Spleen (tissue), 11 donors: ENCODE results near the gene PTPRCAP. TPM values are rescaled to one million over a fixed set of nuclear protein-coding genes. Genes with fewer than 3 reads are reported as not detected.

Experiments
- DNase-seq: peaks from one replicate; pipeline ENCODE4 v3.0.0-alpha.2; 2020
- H3K27ac ChIP-seq, 8 donors: fragments of 200-600 bp; sonication (generic) in 7 of 8; 1 replicate in 4 of 8; 2 replicates in 4 of 8; pipeline versions ENCODE4 v1.5.0 to v1.8.0; 2016 to 2021; ENCODE audit warnings: inconsistent platforms in 4 of 8, mild to moderate bottlenecking in 4 of 8, moderate library complexity in 1 of 8
- H3K27me3 ChIP-seq, 7 donors: fragments of 200-600 bp; sonication (generic) in 6 of 7; replicated peaks in 1 of 7; 1 replicate in 4 of 7; 2 replicates in 3 of 7; pipeline versions ENCODE4 v1.5.0 to v1.8.0; 2016 to 2021; ENCODE audit warnings: inconsistent platforms in 3 of 7, mild to moderate bottlenecking in 1 of 7
- H3K36me3 ChIP-seq, 6 donors: fragments of 200-600 bp; sonication (generic) in 5 of 6; 1 replicate in 4 of 6; 2 replicates in 2 of 6; pipeline versions ENCODE4 v1.5.0 to v1.8.0; 2016 to 2021; ENCODE audit warnings: inconsistent platforms in 2 of 6
- H3K4me1 ChIP-seq, 6 donors: fragments of 200-600 bp; sonication (generic) in 5 of 6; 1 replicate in 3 of 6; 2 replicates in 3 of 6; pipeline versions ENCODE4 v1.5.0 to v1.8.0; 2016 to 2021; ENCODE audit warnings: inconsistent platforms in 3 of 6
- H3K4me3 ChIP-seq, 8 donors: fragments of 200-600 bp; sonication (generic) in 7 of 8; 1 replicate in 4 of 8; 2 replicates in 4 of 8; pipeline versions ENCODE4 v1.5.0 to v1.8.0; 2016 to 2021; ENCODE audit warnings: inconsistent platforms in 4 of 8, mild to moderate bottlenecking in 4 of 8, moderate library complexity in 2 of 8
- H3K9me3 ChIP-seq, 8 donors: fragments of 200-600 bp; sonication (generic) in 7 of 8; 1 replicate in 4 of 8; 2 replicates in 4 of 8; pipeline versions ENCODE4 v1.5.0 to v1.8.0; 2016 to 2021; ENCODE audit warnings: inconsistent platforms in 4 of 8
- POLR2A ChIP-seq, 3 donors: fragments of 450-650 bp; IDR thresholded peaks; one replicate each; pipeline ENCODE4 v1.5.1; 2017; ENCODE audit warnings: antibody characterized with exemption in 3 of 3, mild to moderate bottlenecking in 1 of 3
- POLR2AphosphoS5 ChIP-seq, 3 donors: sonication (generic); formaldehyde crosslinking; IDR thresholded peaks; one replicate each; pipeline ENCODE4 v1.5.1; 2017; ENCODE audit warnings: antibody characterized with exemption in 3 of 3
- WGBS, 5 donors: extraction: QIAGEN DNeasy Blood & Tissue Kit in 3 of 5; methylation state at CpG; one replicate each; pipeline versions ENCODE4 v1.1.5 to v1.1.7; 2013 to 2018; 5-methylcytosine and 5-hydroxymethylcytosine counted together
- intact Hi-C: fragments of 100-400 bp; cut with DNase I; formaldehyde crosslinking; loops from one replicate; pipeline ENCODE4 v1.15.0; 2023; ENCODE audit warnings: low total_unique reads
- polyA plus RNA-seq, 3 donors: library from polyadenylated mRNA; stranded (reverse); fragments of 200-250 nt; gene quantifications; one replicate each; pipeline ENCODE4 v1.2.1, GENCODE V29; 2013
- total RNA-seq, 7 donors: library from RNA; depleted of rRNA in 3 of 7; stranded (reverse); fragments of >200 nt in 3 of 7; fragmentation: NEBNext Ultra II Directional in 4 of 7; extraction: Animal tissue kit (Norgen Biotek cat#: 25700) in 4 of 7; gene quantifications; one replicate each; pipeline versions ENCODE4 v1.1.0 to v1.2.1, GENCODE V29; 2016 to 2021
- TF ChIP-seq, protein P1 (sequence below), 11 experiments: fragments of 200-600 bp in 7 of 11; fragments of 450-650 bp in 4 of 11; sonication (generic) in 4 of 11; IDR thresholded peaks in 8 of 11; conservative IDR thresholded peaks in 3 of 11; 1 replicate in 7 of 11; 2 replicates in 4 of 11; pipeline versions ENCODE4 v1.4.0 to v1.8.0; 2016 to 2021; ENCODE audit warnings: antibody characterized with exemption in 11 of 11, inconsistent platforms in 4 of 11, mild to moderate bottlenecking in 1 of 11
- donor health status: healthy with polysubstance abuse.
- donor health status: DM: no; HTN: no; CAD: no; lungs with moderate emphysema.
- donor health status: DM: no; HTN: no; CAD: no.
- donor health status: Bipolar disorder and iron deficiency.
- donor health status: healthy.
- donor health status: DM: no; HTN: no; CAD: no.
- donor health status: DM: yes; HTN: yes; CAD: no.

The PTPRCAP gene
- total and polyA plus RNA-seq, 10 donors = 119 to 557 (median 238) TPM

GRCh38 chr11:67436459-67437081 is 912 bp downstream of the PTPRCAP start:
- peak; percentile 92 for DNase-seq
- 13 to 33% (median 24%) methylated on average over 6 of the region's 6 CpGs for WGBS, 5 donors
- peaks cover 6 to 99% (median 47%) of the 10 kb centered on the region in 6 donors for H3K36me3 ChIP-seq
- H3K27me3 ChIP-seq = no peaks in the 10 kb centered on the region
- TF ChIP-seq, protein P1, sequence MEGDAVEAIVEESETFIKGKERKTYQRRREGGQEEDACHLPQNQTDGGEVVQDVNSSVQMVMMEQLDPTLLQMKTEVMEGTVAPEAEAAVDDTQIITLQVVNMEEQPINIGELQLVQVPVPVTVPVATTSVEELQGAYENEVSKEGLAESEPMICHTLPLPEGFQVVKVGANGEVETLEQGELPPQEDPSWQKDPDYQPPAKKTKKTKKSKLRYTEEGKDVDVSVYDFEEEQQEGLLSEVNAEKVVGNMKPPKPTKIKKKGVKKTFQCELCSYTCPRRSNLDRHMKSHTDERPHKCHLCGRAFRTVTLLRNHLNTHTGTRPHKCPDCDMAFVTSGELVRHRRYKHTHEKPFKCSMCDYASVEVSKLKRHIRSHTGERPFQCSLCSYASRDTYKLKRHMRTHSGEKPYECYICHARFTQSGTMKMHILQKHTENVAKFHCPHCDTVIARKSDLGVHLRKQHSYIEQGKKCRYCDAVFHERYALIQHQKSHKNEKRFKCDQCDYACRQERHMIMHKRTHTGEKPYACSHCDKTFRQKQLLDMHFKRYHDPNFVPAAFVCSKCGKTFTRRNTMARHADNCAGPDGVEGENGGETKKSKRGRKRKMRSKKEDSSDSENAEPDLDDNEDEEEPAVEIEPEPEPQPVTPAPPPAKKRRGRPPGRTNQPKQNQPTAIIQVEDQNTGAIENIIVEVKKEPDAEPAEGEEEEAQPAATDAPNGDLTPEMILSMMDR (IDR thresholded peaks at IDR 0.05 in 8 of 11, conservative IDR thresholded peaks at IDR 0.05 in 3 of 11) = no peak
- no peak for TF ChIP-seq POLR2A (IDR thresholded peaks at IDR 0.05)
- TF ChIP-seq POLR2AphosphoS5 (IDR thresholded peaks at IDR 0.05) = peak in 2 of 3 donors; percentile 53 to 63
- H3K4me3 ChIP-seq = peak overlapping the region; percentile 67 to 95 (median 76)
- H3K4me1 ChIP-seq = peaks cover 42 to 100% (median 94%) of the 10 kb centered on the region in 6 donors
- intact Hi-C loops = no loop called here
- H3K27ac ChIP-seq = peak overlapping the region; percentile 68 to 97 (median 90)
- no peaks in the 10 kb centered on the region for H3K9me3 ChIP-seq

GRCh38 chr11:67435727-67436458 is 1.6 kb downstream of the PTPRCAP start:
- WGBS, 5 donors = 44 to 78% (median 72%) methylated on average over 20 to 38 of the region's 38 CpGs
- H3K4me1 ChIP-seq = peaks cover 37 to 100% (median 88%) of the 10 kb centered on the region in 6 donors
- H3K9me3 ChIP-seq = no peaks in the 10 kb centered on the region
- H3K36me3 ChIP-seq = peaks cover 6 to 99% (median 53%) of the 10 kb centered on the region in 6 donors
- intact Hi-C loops = no loop called here
- H3K27me3 ChIP-seq = no peaks in the 10 kb centered on the region
- TF ChIP-seq POLR2A (IDR thresholded peaks at IDR 0.05) (peak in 1 of 3 donors; percentile 11), POLR2AphosphoS5 (IDR thresholded peaks at IDR 0.05) (peak; percentile 23 to 78 (median 46))
- TF ChIP-seq, protein P1 (IDR thresholded peaks at IDR 0.05 in 8 of 11, conservative IDR thresholded peaks at IDR 0.05 in 3 of 11) = no peak
- peak overlapping the region; percentile 67 to 95 (median 76) for H3K4me3 ChIP-seq
- peak; percentile 86 for DNase-seq
- H3K27ac ChIP-seq = peak overlapping the region in 7 of 8 donors; percentile 48 to 97 (median 94)

DNA sequence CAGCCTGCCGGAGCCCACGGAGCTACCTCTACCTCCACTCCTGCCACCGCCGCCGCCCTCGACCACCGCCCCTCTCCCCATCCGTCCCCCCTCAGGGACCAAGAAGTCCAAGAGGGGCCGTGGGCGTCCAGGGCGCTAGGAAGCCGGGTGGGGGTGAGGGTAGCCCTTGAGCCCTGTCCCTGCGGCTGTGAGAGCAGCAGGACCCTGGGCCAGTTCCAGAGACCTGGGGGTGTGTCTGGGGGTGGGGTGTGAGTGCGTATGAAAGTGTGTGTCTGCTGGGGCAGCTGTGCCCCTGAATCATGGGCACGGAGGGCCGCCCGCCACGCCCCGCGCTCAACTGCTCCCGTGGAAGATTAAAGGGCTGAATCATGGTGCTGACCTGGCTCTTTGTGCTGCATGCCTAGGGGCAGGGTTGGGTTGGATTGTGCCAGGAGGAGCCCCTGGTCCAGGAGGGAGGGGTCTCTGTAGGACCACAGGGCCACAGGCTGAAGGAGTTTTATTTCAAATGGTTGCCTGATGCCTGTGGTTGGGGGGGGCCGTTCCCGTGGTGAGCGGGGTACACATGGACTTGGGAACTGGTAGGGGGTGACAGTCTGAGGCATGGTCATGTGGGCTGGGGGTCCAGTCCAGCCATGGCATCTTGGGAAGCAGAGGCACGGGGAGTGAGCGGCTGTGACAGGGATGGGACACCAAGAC is 2.3 kb downstream of the PTPRCAP start:
- peaks cover 6 to 99% (median 53%) of the 10 kb centered on the region in 6 donors for H3K36me3 ChIP-seq
- no peaks in the 10 kb centered on the region for H3K27me3 ChIP-seq
- H3K4me1 ChIP-seq = peaks cover 30 to 100% (median 84%) of the 10 kb centered on the region in 6 donors
- peak in 1 of 3 donors; percentile 11 for TF ChIP-seq POLR2AphosphoS5 (IDR thresholded peaks at IDR 0.05)
- TF ChIP-seq, protein P1 (IDR thresholded peaks at IDR 0.05 in 8 of 11, conservative IDR thresholded peaks at IDR 0.05 in 3 of 11) = no peak
- no peak for TF ChIP-seq POLR2A (IDR thresholded peaks at IDR 0.05)
- 53 to 76% (median 63%) methylated on average over 19 to 26 of the region's 26 CpGs for WGBS, 5 donors
- DNase-seq = no peak
- peak overlapping the region in 6 of 8 donors; percentile 5 to 97 (median 91) for H3K27ac ChIP-seq
- H3K9me3 ChIP-seq = no peaks in the 10 kb centered on the region
- intact Hi-C loops = no loop called here
- H3K4me3 ChIP-seq = peak overlapping the region; percentile 67 to 95 (median 76)
